HG03469 (cell line): ENCODE data around the gene PTPRF.

ENCODE experiments used
- ATAC-seq: cut with Tn5 transposase; IDR thresholded peaks from one replicate; pipeline ENCODE4 v1.9.1; 2021; ENCODE audit warnings: mild to moderate bottlenecking, moderate library complexity, moderate number of reproducible peaks; ENCODE audit not compliant: unreplicated experiment

PTPRF gene

DNA sequence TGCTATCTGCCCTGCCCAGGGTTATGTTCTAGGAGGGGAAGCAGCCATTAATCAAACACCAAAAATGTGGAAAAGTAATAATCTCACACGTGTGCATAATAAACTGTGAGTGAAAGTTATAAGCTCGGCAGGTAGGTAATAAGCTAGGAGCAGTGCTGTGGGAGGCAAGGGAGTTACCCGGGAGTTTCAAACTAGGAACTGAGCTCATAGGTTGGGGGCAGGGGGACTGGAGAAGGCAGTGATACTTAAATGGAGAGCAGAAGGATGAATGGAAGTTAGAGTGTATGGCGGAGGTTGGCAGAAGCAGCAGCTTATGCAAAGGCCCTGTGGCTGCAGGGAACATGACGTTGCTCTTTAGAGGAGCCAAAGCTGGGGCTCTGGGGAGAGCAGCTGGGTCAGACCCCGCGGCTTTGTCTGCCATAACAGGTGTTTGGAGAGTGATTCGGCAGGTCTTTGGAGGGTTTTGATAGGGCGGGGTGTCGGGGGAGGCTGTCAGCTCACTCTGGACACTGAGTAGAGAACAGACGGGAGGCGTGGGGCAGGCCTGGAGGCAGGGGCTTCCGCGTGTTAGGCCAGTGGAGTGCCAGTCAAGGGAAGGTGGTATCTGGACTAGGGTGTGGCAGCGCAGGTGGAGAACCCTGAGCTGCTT lies 20.0 kb downstream of the PTPRF start:
- no peak for ATAC-seq

DNA sequence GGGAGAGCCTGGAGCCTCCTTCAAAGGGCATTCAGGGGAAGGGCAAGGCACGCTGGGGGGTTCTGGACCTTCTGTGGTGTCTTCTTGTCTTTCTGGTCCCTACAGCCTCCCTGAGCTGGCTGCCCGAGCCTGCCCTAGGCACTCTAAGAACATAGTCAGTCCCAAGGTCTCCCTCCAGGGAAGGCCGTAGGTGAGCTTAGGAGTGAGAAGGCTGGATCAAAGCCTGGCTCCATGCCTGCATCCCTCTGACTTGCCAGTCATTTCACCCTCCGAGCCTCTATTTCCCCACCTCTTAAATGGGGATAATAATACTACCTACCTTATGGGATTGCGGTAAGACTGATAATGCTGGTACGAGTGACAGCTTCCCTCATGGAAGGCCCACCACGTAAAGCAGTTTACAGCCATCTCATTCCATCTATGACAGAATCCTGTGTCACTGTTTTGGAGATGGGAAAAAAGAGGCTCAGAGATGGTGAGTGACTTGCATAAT lies 20.8 kb downstream of the PTPRF start:
- ATAC-seq = no peak

DNA sequence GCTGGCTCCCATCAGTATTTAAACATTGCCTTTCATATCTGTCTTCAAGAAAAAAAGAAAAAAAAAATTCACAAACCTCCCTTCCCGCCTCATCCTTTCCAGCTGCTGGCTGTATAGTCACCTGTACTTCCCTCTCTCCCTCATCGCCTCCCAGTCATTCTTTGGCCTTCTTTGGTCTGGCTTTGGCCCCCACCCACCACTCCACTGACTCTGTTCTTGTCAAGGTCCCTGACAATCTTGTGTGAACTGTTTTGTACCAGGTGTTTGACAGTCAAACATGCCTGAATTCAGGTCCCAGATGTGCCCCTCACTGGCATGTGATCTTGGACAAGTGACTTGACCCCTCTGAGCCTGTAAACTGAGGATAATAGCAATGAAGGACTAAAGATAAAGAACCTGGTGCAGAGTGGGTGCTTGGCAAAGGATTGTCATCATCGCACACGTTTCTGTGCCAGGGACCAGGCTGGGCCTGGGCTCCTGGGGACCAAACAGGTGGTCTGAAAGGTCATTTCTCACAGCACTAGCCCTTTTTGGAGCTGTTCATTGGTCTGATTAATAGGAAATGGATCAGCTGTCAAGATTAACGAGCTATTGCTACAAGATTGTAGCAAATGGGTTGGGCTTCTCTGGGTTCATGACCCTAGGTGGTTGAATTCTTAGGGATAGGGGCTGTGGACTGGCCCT lies 21.5 kb downstream of the PTPRF start:
- no peak for ATAC-seq

- ATAC-seq = no peak
Observed at GRCh38 chr1:43552813-43553212, 22.1 kb downstream of the PTPRF start.

GRCh38 chr1:43554444-43554992 lies 23.8 kb downstream of the PTPRF start:
- ATAC-seq = no peak

DNA sequence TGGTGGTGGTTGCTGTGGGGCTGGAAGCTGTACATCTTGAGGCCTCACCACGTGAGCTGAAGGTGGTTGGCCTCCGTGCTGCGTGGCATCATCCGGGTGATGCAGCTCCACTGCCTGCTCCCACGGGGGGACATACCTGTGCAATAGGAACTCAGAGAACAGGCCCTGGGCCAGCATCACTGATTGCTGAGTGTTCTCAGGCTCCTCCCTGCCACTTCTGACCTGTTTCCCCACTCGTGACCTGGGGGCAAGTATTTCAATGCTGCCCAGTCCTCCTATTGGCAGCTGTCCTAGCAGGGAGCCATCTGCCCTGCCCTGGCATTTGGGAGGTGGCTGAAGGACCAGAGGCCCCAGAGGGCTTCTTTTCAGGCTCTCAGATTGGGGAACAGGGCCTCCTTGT lies 26.1 kb downstream of the PTPRF start:
- ATAC-seq = no peak

GRCh38 chr1:43557744-43558245 lies 27.1 kb downstream of the PTPRF start:
- ATAC-seq = no peak

- ATAC-seq = no peak
Observed at GRCh38 chr1:43558346-43558841, 27.7 kb downstream of the PTPRF start.

DNA sequence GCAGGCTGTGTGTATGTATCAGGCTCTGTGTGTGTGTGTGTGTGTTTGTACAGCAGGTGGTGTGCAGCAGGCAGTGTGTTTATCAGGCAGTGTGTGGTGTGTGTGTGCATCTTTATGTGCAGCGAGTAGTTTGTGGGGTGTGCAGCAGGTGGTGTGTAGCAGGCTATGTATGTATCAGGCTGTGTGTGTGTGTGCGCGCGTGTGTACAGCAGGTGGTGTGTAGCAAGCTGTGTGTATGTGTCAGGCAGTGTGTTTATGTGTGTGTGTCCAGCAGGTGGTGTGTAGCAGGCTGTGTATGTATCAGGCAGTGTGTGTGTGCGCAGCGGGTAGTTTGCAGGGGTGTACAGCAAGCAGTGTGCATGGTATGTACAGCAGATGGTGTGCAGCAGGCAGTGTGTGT lies 29.0 kb downstream of the PTPRF start:
- no peak for ATAC-seq

GRCh38 chr1:43560286-43560685 lies 29.6 kb downstream of the PTPRF start:
- no peak for ATAC-seq

DNA sequence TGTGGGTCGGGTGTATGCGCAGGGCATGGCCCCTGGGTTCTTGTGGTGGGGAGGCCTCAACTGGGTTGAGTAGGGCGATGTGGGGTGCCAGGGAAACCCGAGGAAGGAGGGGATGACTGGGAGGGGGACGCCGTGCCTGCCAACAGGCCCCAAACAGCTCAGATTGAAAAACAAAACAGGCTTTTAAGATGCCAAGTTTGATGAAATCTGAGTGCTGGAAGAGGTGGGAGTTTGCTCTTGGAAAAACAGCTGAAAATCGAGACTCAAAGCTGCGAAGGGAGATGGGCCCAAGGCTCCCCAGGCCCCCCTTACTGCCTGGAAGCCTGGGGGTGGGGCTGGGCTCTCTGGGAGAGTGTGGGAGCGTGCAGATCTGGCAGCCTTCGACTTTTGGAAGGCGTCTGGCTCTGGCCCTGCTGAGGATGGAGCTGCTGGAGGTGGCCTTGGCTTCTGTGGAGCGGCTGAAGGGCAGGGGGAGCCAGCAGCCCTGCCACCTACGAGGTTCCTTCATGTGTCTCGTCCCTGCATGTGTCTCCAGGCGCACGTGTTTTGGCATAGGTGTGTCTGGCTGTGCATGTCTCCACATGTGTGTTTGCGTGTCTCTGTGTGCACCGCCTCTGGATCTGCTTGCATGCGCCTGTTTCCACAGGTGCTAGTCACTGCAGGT lies 33.3 kb downstream of the PTPRF start:
- no peak for ATAC-seq

DNA sequence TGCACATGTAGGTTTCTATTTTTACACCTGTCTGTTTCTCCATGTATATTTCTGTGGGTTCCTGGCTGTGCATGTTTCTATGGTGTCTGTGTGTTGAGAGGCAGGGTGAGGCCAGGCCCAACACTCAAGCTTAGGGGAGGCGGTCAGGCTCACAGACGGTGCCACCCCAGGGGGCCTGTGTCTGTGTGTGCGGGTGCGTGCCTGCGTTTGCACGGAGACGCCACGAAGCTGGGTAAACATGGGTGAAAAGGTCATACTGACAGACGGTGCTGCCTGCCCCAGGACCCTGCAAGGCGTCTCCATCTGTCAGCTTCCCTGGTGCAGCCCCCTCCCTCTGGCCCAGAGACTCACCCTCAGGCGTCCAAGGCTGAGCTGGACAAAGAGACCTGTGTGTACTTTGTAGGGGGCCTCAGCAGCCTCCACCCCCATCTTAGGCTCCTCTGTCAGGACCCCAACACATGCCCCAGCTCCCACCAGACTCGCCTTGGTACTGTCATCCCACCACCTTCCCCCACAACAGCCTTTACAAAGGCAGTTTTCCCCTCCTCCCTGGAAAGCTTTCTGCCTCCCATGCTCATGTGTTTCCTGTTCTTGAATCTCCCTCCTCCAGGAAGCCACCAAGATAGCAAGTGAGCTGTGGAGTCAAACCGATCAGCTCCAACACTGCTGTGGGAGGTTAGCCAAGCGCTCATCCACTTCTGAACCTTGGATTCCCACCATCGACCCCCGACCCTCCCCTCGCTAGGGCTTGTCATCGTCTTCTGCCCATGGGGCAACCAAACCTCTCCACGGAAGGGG lies 34.1 kb downstream of the PTPRF start:
- no peak for ATAC-seq

GRCh38 chr1:43565600-43566360 lies 35.1 kb downstream of the PTPRF start:
- no peak for ATAC-seq

DNA sequence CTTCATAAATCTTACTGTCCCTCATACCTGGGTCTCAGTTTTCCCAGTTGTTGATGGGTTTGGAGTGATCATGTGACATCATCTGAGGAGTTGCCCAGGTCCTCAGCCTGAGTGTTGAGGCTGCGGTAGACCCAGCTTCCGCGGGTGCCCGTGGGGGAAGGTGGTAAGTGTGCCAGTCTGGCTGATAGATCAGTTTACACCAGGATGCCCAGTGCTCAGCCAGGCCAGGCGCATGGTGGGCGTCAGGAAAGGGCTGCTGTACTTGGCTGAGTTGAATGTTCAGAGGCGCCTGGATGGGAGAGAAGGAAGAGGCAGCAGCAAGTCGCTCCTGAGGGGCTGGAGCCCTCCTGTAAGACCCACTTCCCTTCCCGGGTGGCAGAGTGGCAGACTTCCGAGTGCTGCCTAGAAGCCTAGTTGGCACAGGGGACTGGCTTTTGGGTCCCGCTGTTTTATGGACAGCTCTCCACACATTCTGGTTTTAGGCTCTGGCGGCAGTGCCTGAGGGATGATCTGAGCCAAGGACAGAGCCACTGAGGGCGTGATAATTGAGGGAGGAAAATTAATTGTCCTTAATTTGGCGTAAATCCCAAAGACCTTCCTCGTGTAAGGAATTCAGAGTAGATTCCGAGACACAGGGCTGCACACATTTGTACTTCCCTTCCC lies 35.8 kb downstream of the PTPRF start:
- ATAC-seq = no peak

DNA sequence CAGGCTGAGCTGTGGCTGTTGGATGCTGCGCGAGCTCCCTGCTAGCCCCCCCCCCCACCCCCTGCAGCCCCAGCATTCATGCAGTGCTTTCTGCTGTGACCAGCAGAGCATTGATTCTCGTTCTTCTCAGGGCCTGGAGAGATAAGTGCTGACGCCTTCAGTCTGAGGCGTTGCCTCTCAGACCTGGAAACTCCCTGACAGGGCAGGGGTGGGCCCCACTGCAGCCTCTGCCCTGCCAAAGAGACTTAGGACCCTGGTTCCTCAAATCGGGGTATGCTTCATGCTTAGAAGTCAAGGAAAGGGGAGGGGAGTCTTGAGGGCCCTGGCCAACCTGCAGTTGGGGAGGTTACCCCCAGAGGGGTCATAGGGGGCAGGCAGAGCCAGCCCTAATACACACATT lies 38.5 kb downstream of the PTPRF start:
- ATAC-seq = no peak

DNA sequence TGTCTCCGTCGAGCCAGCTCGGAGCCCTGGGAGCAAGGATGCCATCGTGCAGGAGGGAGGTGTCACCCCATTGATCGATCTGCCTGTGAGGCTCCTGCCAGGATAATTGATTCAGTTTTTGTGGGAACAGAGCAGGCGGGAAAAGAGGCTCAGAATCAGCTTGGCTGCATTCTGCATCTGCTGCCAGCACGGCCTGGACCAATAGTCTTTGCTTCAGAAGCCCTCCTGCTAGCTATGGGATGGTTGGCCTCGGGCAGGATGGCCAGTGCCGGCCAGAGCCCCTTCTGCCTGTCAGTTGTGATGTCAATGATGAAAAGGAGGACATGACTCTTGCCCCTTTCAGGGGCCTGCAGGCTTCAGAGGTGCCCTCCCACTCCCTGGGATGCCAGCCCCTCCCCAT lies 39.6 kb downstream of the PTPRF start:
- ATAC-seq = no peak

- ATAC-seq = no peak
Observed at GRCh38 chr1:43570715-43571114, 40.0 kb downstream of the PTPRF start.

DNA sequence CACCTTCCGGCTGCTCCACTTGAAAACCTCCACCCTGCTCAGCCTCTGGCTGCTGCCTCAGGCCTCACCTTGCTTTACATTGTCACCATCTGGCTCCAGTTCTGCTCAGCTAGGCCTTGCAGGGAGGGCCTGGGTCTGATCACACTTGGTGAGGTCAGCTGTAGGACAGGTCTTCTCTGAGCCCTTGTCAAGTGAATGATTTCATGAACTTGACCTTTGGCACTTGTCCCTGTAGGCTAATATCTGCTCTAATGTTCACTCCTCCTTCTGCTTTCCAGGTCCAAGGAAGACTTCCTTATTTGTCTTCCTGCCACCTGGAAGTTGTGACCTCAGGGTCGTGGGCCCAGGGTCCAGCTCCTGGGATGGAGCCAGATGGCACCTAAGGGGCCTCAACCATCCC lies 41.4 kb downstream of the PTPRF start:
- ATAC-seq = no peak

- ATAC-seq = no peak
Observed at GRCh38 chr1:43572538-43572937, 41.9 kb downstream of the PTPRF start.
